Activated B cell treated with CpG ODN at 0.5 μM for 24 hours (primary cell): ENCODE results near the gene NR3C2. TPM values are rescaled to one million over a fixed set of nuclear protein-coding genes. Genes with fewer than 3 reads are reported as not detected.

Experiments
- ATAC-seq: fragments of 200-7000 bp; cut with Tn5 transposase; one replicate; pipeline ENCODE4 v1.10.0; 2021; ENCODE audit warnings: low read depth, mild to moderate bottlenecking, moderate library complexity
- CTCF ChIA-PET: fragments of 350-600 bp; sonication (Branson Sonifier 250); formaldehyde crosslinking; loops from one replicate; lab custom pipeline; 2021; ENCODE audit warnings: antibody characterized with exemption; lab: Charles Lee
- POLR2A ChIA-PET: fragments of 350-600 bp; sonication (Branson Sonifier 250); formaldehyde crosslinking; loops from one replicate; lab custom pipeline; 2021; ENCODE audit warnings: antibody characterized with exemption; lab: Charles Lee
- DNase-seq: peaks from one replicate; pipeline ENCODE4 v3.0.0; 2022
- H3K27ac Mint-ChIP-seq: one replicate; pipeline ENCODE4 v1.8.0; 2020; ENCODE audit warnings: mixed read lengths
- H3K27me3 Mint-ChIP-seq: one replicate; pipeline ENCODE4 v1.8.0; 2021; ENCODE audit warnings: mixed read lengths
- H3K36me3 Mint-ChIP-seq: one replicate; pipeline ENCODE4 v1.8.0; 2021; ENCODE audit warnings: low read depth, mixed read lengths
- H3K4me1 Mint-ChIP-seq: one replicate; pipeline ENCODE4 v1.8.0; 2021; ENCODE audit warnings: mixed read lengths
- H3K4me3 Mint-ChIP-seq: one replicate; pipeline ENCODE4 v1.8.0; 2020; ENCODE audit warnings: mild to moderate bottlenecking, mixed read lengths
- H3K9me3 Mint-ChIP-seq: one replicate; pipeline ENCODE4 v1.8.0; 2020; ENCODE audit warnings: mixed read lengths
- intact Hi-C: fragments of 100-400 bp; cut with micrococcal nuclease; formaldehyde crosslinking; loops from one replicate; pipeline ENCODE4 v1.15.1; 2024
- total RNA-seq: library from RNA; stranded (reverse); gene quantifications from 2 replicates; pipeline ENCODE4 v1.2.3, GENCODE V29; 2022
- TF ChIP-seq, protein P1 (sequence below): fragments of 200-600 bp; IDR thresholded peaks from one replicate; pipeline ENCODE4 v1.8.0; 2022; ENCODE audit warnings: antibody characterized with exemption, mild to moderate bottlenecking

NR3C2 gene
- total RNA-seq, 1 donor from 2014 or later: 4.5 TPM

DNA sequence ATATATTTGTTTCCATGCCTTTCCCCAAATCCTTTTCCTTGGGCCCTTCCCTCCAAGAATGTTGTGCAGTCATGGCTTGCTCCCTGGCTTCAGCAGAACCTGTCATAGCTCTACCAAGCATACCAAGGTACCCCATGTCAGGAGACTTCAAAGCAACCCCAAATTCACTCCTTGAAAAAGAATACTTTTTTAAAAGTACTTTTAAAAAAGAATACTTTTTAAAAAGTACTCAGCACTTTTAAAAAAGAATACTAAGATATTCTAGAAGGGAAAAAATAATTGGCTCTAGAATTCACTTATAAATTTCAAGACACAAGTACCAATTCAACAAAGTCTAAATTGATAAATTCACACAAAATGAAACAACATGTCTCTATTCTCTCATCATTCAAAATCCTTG is 76.0 kb downstream of the NR3C2 start:
- no peak for DNase-seq
- TF ChIP-seq, protein P1, sequence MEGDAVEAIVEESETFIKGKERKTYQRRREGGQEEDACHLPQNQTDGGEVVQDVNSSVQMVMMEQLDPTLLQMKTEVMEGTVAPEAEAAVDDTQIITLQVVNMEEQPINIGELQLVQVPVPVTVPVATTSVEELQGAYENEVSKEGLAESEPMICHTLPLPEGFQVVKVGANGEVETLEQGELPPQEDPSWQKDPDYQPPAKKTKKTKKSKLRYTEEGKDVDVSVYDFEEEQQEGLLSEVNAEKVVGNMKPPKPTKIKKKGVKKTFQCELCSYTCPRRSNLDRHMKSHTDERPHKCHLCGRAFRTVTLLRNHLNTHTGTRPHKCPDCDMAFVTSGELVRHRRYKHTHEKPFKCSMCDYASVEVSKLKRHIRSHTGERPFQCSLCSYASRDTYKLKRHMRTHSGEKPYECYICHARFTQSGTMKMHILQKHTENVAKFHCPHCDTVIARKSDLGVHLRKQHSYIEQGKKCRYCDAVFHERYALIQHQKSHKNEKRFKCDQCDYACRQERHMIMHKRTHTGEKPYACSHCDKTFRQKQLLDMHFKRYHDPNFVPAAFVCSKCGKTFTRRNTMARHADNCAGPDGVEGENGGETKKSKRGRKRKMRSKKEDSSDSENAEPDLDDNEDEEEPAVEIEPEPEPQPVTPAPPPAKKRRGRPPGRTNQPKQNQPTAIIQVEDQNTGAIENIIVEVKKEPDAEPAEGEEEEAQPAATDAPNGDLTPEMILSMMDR: no peak
- POLR2A ChIA-PET: no interaction called here
- Mint-ChIP-seq H3K9me3 (no peaks in the 10 kb centered on the region), H3K4me1 (no peaks in the 10 kb centered on the region), H3K36me3 (no peaks in the 10 kb centered on the region), H3K27ac (no peak overlapping the region), H3K4me3 (no peak overlapping the region), H3K27me3 (no peaks in the 10 kb centered on the region)
- ATAC-seq: no peak
- CTCF ChIA-PET: no interaction called here
- intact Hi-C loops: no loop called here

DNA sequence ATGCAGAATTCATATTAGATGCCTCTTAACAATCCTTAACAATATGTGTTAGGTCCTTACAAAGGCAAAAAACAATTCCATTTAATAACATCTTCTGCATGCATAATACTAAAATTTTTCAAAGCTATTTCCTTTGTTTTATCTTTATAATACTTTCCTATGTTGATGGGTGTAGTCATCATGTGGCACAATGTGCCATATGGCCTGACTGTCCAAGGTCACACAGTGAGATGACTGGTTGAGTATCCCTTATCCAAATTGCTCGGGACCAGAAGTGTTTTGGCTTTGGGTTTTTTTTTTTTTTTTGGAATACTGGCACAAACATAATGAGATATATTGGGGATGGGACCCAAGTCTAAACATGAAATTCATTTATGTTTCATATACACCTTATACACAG is 77.7 kb downstream of the NR3C2 start:
- Mint-ChIP-seq H3K9me3 (no peaks in the 10 kb centered on the region), H3K4me3 (no peak overlapping the region), H3K36me3 (no peaks in the 10 kb centered on the region), H3K27me3 (no peaks in the 10 kb centered on the region), H3K27ac (no peak overlapping the region), H3K4me1 (no peaks in the 10 kb centered on the region)
- ChIA-PET POLR2A (no interaction called here), CTCF (no interaction called here)
- intact Hi-C loops: no loop called here
- no peak for DNase-seq
- ATAC-seq: no peak
- TF ChIP-seq, protein P1: no peak

DNA sequence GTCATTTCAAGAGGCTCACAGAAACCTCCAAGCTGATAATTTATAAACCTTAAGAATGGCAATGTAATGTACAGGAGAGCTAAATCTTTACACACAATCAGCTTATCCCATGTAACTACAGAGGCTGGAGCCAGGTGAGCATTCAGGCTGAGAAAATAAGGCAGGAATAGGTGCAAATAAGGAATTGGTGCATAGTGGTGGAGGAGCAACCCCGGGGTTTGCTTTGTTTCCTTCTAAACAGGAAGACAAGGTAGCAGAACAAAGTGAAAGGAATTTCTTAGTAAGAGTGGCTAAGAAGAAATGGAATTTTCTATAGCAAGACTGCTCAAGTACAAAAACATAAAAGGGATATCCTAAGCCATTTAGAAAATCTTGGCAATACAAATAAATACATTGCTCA is 82.4 kb downstream of the NR3C2 start:
- Mint-ChIP-seq H3K36me3 (no peaks in the 10 kb centered on the region), H3K4me1 (peaks cover 8% of the 10 kb centered on the region), H3K4me3 (no peak overlapping the region), H3K27me3 (no peaks in the 10 kb centered on the region), H3K9me3 (no peaks in the 10 kb centered on the region), H3K27ac (no peak overlapping the region)
- no peak for ATAC-seq
- TF ChIP-seq, protein P1: no peak
- intact Hi-C loops: no loop called here
- DNase-seq: no peak
- CTCF ChIA-PET: no interaction called here
- POLR2A ChIA-PET: no interaction called here

DNA sequence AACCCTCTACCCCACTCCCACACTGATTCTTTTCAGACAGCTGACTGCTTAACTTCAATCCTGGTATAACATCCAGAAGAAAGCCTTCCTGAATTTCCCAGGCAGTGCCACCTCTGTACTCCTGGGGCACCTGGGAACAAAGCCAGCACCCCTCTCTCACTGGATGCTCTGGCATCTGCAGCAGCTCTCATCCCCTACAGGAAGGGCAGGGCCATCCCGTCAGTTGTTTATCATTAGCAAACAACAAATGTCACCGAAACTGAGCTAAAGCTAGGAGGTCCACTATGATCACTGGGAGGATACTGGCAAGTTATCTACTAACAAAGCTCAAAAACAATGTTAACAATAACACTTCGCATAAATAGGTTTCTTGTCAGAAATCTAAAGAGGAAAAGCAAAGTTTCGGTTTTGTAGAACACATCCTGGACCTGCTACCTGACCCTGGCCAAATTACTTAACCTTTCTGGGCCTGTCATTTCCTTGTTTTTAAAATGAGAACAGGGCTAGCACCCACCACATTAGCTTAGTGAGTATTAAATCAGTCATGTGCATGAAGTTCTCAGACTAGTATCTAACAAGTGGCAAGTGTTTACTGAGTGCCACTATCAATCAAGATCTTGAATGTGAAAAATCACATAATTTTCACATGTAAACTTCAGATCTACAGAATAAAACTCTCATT is 86.6 kb downstream of the NR3C2 start:
- no peak for DNase-seq
- Mint-ChIP-seq H3K9me3 (no peaks in the 10 kb centered on the region), H3K4me1 (peaks cover 8% of the 10 kb centered on the region), H3K36me3 (no peaks in the 10 kb centered on the region), H3K27ac (no peak overlapping the region), H3K4me3 (no peak overlapping the region), H3K27me3 (no peaks in the 10 kb centered on the region)
- intact Hi-C loops: no loop called here
- POLR2A ChIA-PET: no interaction called here
- no peak for ATAC-seq
- TF ChIP-seq, protein P1: no peak
- CTCF ChIA-PET: no interaction called here

DNA sequence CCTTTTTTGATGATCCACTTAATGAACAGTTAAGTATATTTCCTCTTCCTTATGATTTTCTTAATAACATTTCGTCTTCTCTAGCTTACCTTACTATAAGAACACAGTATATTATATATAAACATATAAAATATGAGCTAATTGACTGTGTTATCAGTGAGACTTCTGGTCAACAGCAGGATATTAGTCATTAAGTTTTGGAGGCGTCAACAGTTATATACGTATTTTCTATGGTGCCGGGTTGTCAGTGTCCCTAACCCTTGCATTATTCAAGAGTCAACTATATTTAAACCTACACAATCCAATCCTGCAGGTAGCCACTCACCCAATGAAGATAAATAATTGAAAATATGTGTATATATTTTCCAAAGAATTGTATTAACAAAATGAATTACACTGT is 88.0 kb downstream of the NR3C2 start:
- ChIA-PET POLR2A (no interaction called here), CTCF (no interaction called here)
- Mint-ChIP-seq H3K27ac (no peak overlapping the region), H3K4me3 (no peak overlapping the region), H3K27me3 (no peaks in the 10 kb centered on the region), H3K36me3 (no peaks in the 10 kb centered on the region), H3K9me3 (no peaks in the 10 kb centered on the region), H3K4me1 (peaks cover 8% of the 10 kb centered on the region)
- intact Hi-C loops: no loop called here
- ATAC-seq (no peak), DNase-seq (no peak)
- TF ChIP-seq, protein P1: no peak
